ENCODE results near the gene PTGDR2. TPM values are rescaled to one million over a fixed set of nuclear protein-coding genes. Genes with fewer than 3 reads are reported as not detected.

The PTGDR2 gene
- total RNA-seq, 1 experiment from 2014 or later: 0.12 TPM

GRCh38 chr11:60821827-60822599, 33.7 kb downstream of the PTGDR2 start (continued):
- TF ChIP-seq SP1 (IDR thresholded peaks at IDR 0.05; ENCODE audit: low read depth): no peak

GRCh38 chr11:60818057-60818456, 37.7 kb downstream of the PTGDR2 start:
- Histone ChIP-seq H3K4me1 (ENCODE audit: control insufficient read depth in 1 of 2, insufficient read depth in 2 of 2, low read length in 2 of 2) (no peaks in the 10 kb centered on the region), H2AFZ (ENCODE audit: low read depth, low read length, poor library complexity, severe bottlenecking) (no peak overlapping the region), H3K9ac (ENCODE audit: low read length) (no peak overlapping the region), H3K9me3 (ENCODE audit: control insufficient read depth in 1 of 2, insufficient read depth in 1 of 2, low read depth in 1 of 2, low read length in 2 of 2) (peaks cover 5 to 6% of the 10 kb centered on the region in 2 experiments; a peak in 2 of 4 replicates), H3K27me3 (ENCODE audit: insufficient read depth, low read length) (no peaks in the 10 kb centered on the region), H3K4me2 (ENCODE audit: low read length) (no peak overlapping the region), H3K27ac (ENCODE audit: low read depth, low read length) (no peak overlapping the region), H4K20me1 (ENCODE audit: insufficient read depth) (no peaks in the 10 kb centered on the region), H3K4me3 (replicated peaks in 1 of 2; ENCODE audit: low read depth in 1 of 2, low read length in 2 of 2) (no peak overlapping the region), H3K36me3 (ENCODE audit: control insufficient read depth in 1 of 2, insufficient read depth in 2 of 2, low read length in 2 of 2) (no peaks in the 10 kb centered on the region), H3K9me2 (ENCODE audit: insufficient read depth) (no peaks in the 10 kb centered on the region), H3K79me2 (ENCODE audit: insufficient read depth, low read length) (no peaks in the 10 kb centered on the region)
- ATAC-seq: no peak
- intact Hi-C loops (cut with micrococcal nuclease): no loop called here
- DNase-seq (ENCODE audit: low read depth, low spot score): no peak
- POLR2A ChIA-PET: no interaction called here
- RAD21 ChIA-PET (ENCODE audit: low non-redundant PET in 1 of 2, low total read pairs in 2 of 2, uncharacterized antibody in 2 of 2, unreplicated experiment in 2 of 2): no interaction called here
- BruUV-seq (replicated peaks): no TSS peak
- no peak for TF ChIP-seq ZFX (IDR thresholded peaks at IDR 0.05)
- CTCF ChIA-PET: no interaction called here

GRCh38 chr11:60816590-60817157, 39.1 kb downstream of the PTGDR2 start:
- RAD21 ChIA-PET (ENCODE audit: low non-redundant PET in 1 of 2, low total read pairs in 2 of 2, uncharacterized antibody in 2 of 2, unreplicated experiment in 2 of 2): no interaction called here
- H3K9me2 ChIP-seq (ENCODE audit: insufficient read depth): no peaks in the 10 kb centered on the region
- no peaks in the 10 kb centered on the region for H3K36me3 ChIP-seq (ENCODE audit: control insufficient read depth in 1 of 2, insufficient read depth in 2 of 2, low read length in 2 of 2)
- BruUV-seq (replicated peaks): no TSS peak
- no peak for ATAC-seq
- no peak overlapping the region for H3K27ac ChIP-seq (ENCODE audit: low read depth, low read length)
- peaks cover 5 to 6% of the 10 kb centered on the region in 2 experiments; a peak in 2 of 4 replicates for H3K9me3 ChIP-seq (ENCODE audit: control insufficient read depth in 1 of 2, insufficient read depth in 1 of 2, low read depth in 1 of 2, low read length in 2 of 2)
- intact Hi-C loops (cut with micrococcal nuclease): no loop called here
- no peaks in the 10 kb centered on the region for H3K4me1 ChIP-seq (ENCODE audit: control insufficient read depth in 1 of 2, insufficient read depth in 2 of 2, low read length in 2 of 2)
- no peak overlapping the region for H3K4me2 ChIP-seq (ENCODE audit: low read length)
- H3K27me3 ChIP-seq (ENCODE audit: insufficient read depth, low read length): no peaks in the 10 kb centered on the region
- H3K4me3 ChIP-seq (replicated peaks in 1 of 2; ENCODE audit: low read depth in 1 of 2, low read length in 2 of 2): no peak overlapping the region
- POLR2A ChIA-PET: no interaction called here
- H3K79me2 ChIP-seq (ENCODE audit: insufficient read depth, low read length): no peaks in the 10 kb centered on the region
- no peak for DNase-seq (ENCODE audit: low read depth, low spot score)
- CTCF ChIA-PET: no interaction called here
- no peaks in the 10 kb centered on the region for H4K20me1 ChIP-seq (ENCODE audit: insufficient read depth)
- H2AFZ ChIP-seq (ENCODE audit: low read depth, low read length, poor library complexity, severe bottlenecking): no peak overlapping the region
- no peak overlapping the region for H3K9ac ChIP-seq (ENCODE audit: low read length)
- TF ChIP-seq MAX (IDR thresholded peaks at IDR 0.05) (no peak), EZH2phosphoT487 (IDR thresholded peaks at IDR 0.05; ENCODE audit: borderline replicate concordance) (no peak), CEBPB (IDR thresholded peaks at IDR 0.05; ENCODE audit: low read depth) (no peak), POLR2AphosphoS5 (IDR thresholded peaks at IDR 0.05; ENCODE audit: low read depth, low read length) (no peak), ATF3 (IDR thresholded peaks at IDR 0.05) (no peak), SIN3A (IDR thresholded peaks at IDR 0.05; ENCODE audit: low read depth) (no peak), CBX3 (IDR thresholded peaks at IDR 0.05; ENCODE audit: low read depth) (no peak), JUND (IDR thresholded peaks at IDR 0.05) (no peak), RAD21 (IDR thresholded peaks at IDR 0.05; ENCODE audit: low read depth) (no peak), SP1 (IDR thresholded peaks at IDR 0.05; ENCODE audit: low read depth) (no peak), TCF7L2 (IDR thresholded peaks at IDR 0.05; ENCODE audit: borderline replicate concordance, extremely low read depth, insufficient read depth, insufficient read length) (no peak), ELF1 (IDR thresholded peaks at IDR 0.05; ENCODE audit: borderline replicate concordance, low read depth) (no peak), ZFX (IDR thresholded peaks at IDR 0.05) (no peak), YY1 (IDR thresholded peaks at IDR 0.05; ENCODE audit: extremely low read depth, insufficient replicate concordance, low read depth, low read length) (no peak), FOSL1 (IDR thresholded peaks at IDR 0.05; ENCODE audit: low read depth) (no peak)

Data from HCT116 (cell line).